IMR-90 (cell line): ENCODE data around the gene MALL. TPM values are rescaled to one million over a fixed set of nuclear protein-coding genes. Genes with fewer than 3 reads are reported as not detected.
"Not testable (repeated sequence)": the region's sequence is repeated elsewhere in the genome, so short reads cannot be mapped to it uniquely, and the experiment has no call there.

Experiments
- ATAC-seq: fragments of 200-7000 bp; cut with Tn5 transposase; 2 replicates; pipeline ENCODE4 v1.9.1; 2020; ENCODE audit warnings: low read depth, mild to moderate bottlenecking, moderate library complexity
- BruUV-seq: library from RNA; stranded (reverse); fragments of 400-500 nt; replicated peaks from 2 replicates; lab custom pipeline; 2021; lab: Mats Ljungman, UMichigan
- CTCF ChIA-PET: fragments of 300-600 bp; formaldehyde crosslinking; extraction: SDS; loops from one replicate; lab custom pipeline; 2021; ENCODE audit warnings: antibody characterized with exemption; lab: Yijun Ruan, JAX
- POLR2A ChIA-PET: fragments of 300-600 bp; sonication (Branson Sonifier 250); formaldehyde crosslinking; loops from one replicate; lab custom pipeline; 2022; ENCODE audit warnings: antibody characterized with exemption; ENCODE audit not compliant: unreplicated experiment; lab: Charles Lee
- DNase-seq: peaks from one replicate; pipeline ENCODE4 v3.0.0; 2013
- H2AFZ ChIP-seq: replicated peaks from 2 replicates; pipeline ENCODE3; 2013; ENCODE audit warnings: low read length, mild to moderate bottlenecking; ENCODE audit not compliant: poor library complexity
- H2AK5ac ChIP-seq: 2 replicates; pipeline ENCODE4 v1.6.1; 2013; ENCODE audit warnings: low read depth, low read length, inconsistent platforms
- H2AK9ac ChIP-seq: replicated peaks from 2 replicates; pipeline ENCODE3; 2013; ENCODE audit warnings: mild to moderate bottlenecking, low read depth, low read length, moderate library complexity; ENCODE audit not compliant: poor library complexity
- H2BK120ac ChIP-seq: 2 replicates; pipeline ENCODE4 v1.6.1; 2013; ENCODE audit warnings: low read depth, low read length, inconsistent platforms
- H2BK15ac ChIP-seq: 3 replicates; pipeline ENCODE4 v1.6.1; 2013; ENCODE audit warnings: low read depth, low read length, inconsistent platforms
- H2BK20ac ChIP-seq: 2 replicates; pipeline ENCODE4 v1.6.1; 2013; ENCODE audit warnings: low read depth, mild to moderate bottlenecking, inconsistent platforms, low read length, moderate library complexity
- H2BK5ac ChIP-seq: 2 replicates; pipeline ENCODE4 v1.6.1; 2013; ENCODE audit warnings: mild to moderate bottlenecking, low read depth, low read length, inconsistent platforms; ENCODE audit not compliant: poor library complexity, severe bottlenecking
- H3K14ac ChIP-seq: replicated peaks from 2 replicates; pipeline ENCODE4 v1.6.1; 2013; ENCODE audit warnings: low read depth, low read length, inconsistent platforms
- H3K18ac ChIP-seq: 2 replicates; pipeline ENCODE4 v1.6.1; 2013; ENCODE audit warnings: low read depth, low read length, control low read depth
- H3K23ac ChIP-seq: 2 replicates; pipeline ENCODE4 v1.6.1; 2013; ENCODE audit warnings: low read depth, low read length, inconsistent platforms
- H3K27ac ChIP-seq: 2 replicates; pipeline ENCODE4 v1.5.1; 2013; ENCODE audit warnings: mild to moderate bottlenecking, control low read depth, low read length; ENCODE audit not compliant: insufficient read depth
- H3K27me3 ChIP-seq: 2 replicates; pipeline ENCODE4 v1.6.1; 2013; ENCODE audit warnings: low read length; ENCODE audit not compliant: control insufficient read depth, insufficient read depth
- H3K36me3 ChIP-seq: 2 replicates; pipeline ENCODE4 v1.6.1; 2013; ENCODE audit warnings: low read length, mixed read lengths; ENCODE audit not compliant: control insufficient read depth, insufficient read depth
- H3K4ac ChIP-seq: 2 replicates; pipeline ENCODE4 v1.6.1; 2013; ENCODE audit warnings: low read depth, low read length, inconsistent platforms
- H3K4me1 ChIP-seq: 2 replicates; pipeline ENCODE4 v1.6.1; 2013; ENCODE audit warnings: low read length, mixed read lengths; ENCODE audit not compliant: control insufficient read depth, insufficient read depth
- H3K4me2 ChIP-seq: 2 replicates; pipeline ENCODE4 v1.6.1; 2013; ENCODE audit warnings: low read depth, mild to moderate bottlenecking, control low read depth, low read length, moderate library complexity
- H3K4me3 ChIP-seq: 2 replicates; pipeline ENCODE4 v1.5.1; 2013; ENCODE audit warnings: low read depth, mild to moderate bottlenecking, control low read depth, low read length, moderate library complexity; ENCODE audit not compliant: insufficient read depth
- H3K56ac ChIP-seq: 2 replicates; pipeline ENCODE4 v1.6.1; 2013; ENCODE audit warnings: low read length, inconsistent platforms; ENCODE audit not compliant: insufficient read depth; ENCODE audit errors: extremely low read depth
- H3K79me1 ChIP-seq, 2 experiments: 2 replicates each; pipeline ENCODE4 v1.6.1; 2013; ENCODE audit warnings: low read length in 2 of 2, inconsistent platforms in 1 of 2, low read depth in 1 of 2
- H3K9ac ChIP-seq: 2 replicates; pipeline ENCODE4 v1.6.1; 2013; ENCODE audit warnings: low read depth, low read length, control low read depth
- H3K9me1 ChIP-seq: 2 replicates; pipeline ENCODE4 v1.6.1; 2013; ENCODE audit warnings: low read length, inconsistent platforms; ENCODE audit not compliant: insufficient read depth
- H3K9me3 ChIP-seq: 2 replicates; pipeline ENCODE4 v1.6.1; 2013; ENCODE audit warnings: low read length; ENCODE audit not compliant: control insufficient read depth, insufficient read depth
- H4K20me1 ChIP-seq: 2 replicates; pipeline ENCODE4 v1.6.1; 2013; ENCODE audit warnings: low read length, inconsistent platforms; ENCODE audit not compliant: insufficient read depth
- H4K5ac ChIP-seq: 2 replicates; pipeline ENCODE4 v1.6.1; 2013; ENCODE audit warnings: mild to moderate bottlenecking, low read depth, low read length, control low read depth
- H4K8ac ChIP-seq, 2 experiments: 2 replicates each; pipeline ENCODE4 v1.6.1; 2013; ENCODE audit warnings: low read depth in 2 of 2, low read length in 2 of 2, control low read depth in 1 of 2, inconsistent platforms in 1 of 2
- H4K91ac ChIP-seq: 2 replicates; pipeline ENCODE4 v1.6.1; 2013; ENCODE audit warnings: low read depth, low read length, inconsistent platforms; ENCODE audit not compliant: insufficient read depth
- POLR2A ChIP-seq: IDR thresholded peaks from 2 replicates; pipeline ENCODE4 v1.6.1; 2012; ENCODE audit warnings: mild to moderate bottlenecking, low read depth, low read length
- RAD21 ChIP-seq: IDR thresholded peaks from 2 replicates; pipeline ENCODE4 v1.6.1; 2012; ENCODE audit warnings: low read length, improper control_type of control experiment
- SMC3 ChIP-seq: fragments of 150-350 bp; IDR thresholded peaks from 2 replicates; pipeline ENCODE4 v1.6.1; 2016; ENCODE audit warnings: low read depth, mild to moderate bottlenecking, antibody characterized with exemption, low read length, moderate library complexity
- WGBS, 2 experiments: methylation state at CpG; one replicate each; pipeline versions ENCODE4 v1.1.5 to v1.1.7; 2013; ENCODE audit warnings: missing lambda C conversion rate in 2 of 2; ENCODE audit not compliant: insufficient read length in 1 of 2; ENCODE audit errors: extremely low coverage in 2 of 2; 5-methylcytosine and 5-hydroxymethylcytosine counted together
- dilution Hi-C: fragments of 300-500 bp; cut with HindIII; formaldehyde crosslinking; loops from one replicate; pipeline ENCODE4 v1.14.3; 2018; ENCODE audit warnings: low sequenced_read_pairs; ENCODE audit not compliant: unreplicated experiment
- in situ Hi-C: fragments of 300-500 bp; cut with MboI; formaldehyde crosslinking; loops from 3 replicates; pipeline ENCODE4 v1.14.3; 2019; ENCODE audit warnings: low sequenced_read_pairs, inconsistent platforms, mixed read lengths
- intact Hi-C: fragments of 100-400 bp; cut with micrococcal nuclease; formaldehyde crosslinking; loops from 2 replicates; pipeline ENCODE4 v1.10.0; 2022
- polyA plus RNA-seq, 3 experiments: library from polyadenylated mRNA; depleted of rRNA; stranded (reverse); fragments of >200 nt; gene quantifications; 2 replicates each; pipeline ENCODE4 v1.2.3, GENCODE V29; 2012; ENCODE audit warnings: low replicate concordance in 1 of 3
- total RNA-seq: library from RNA; depleted of rRNA; stranded (reverse); fragments of >200 nt; gene quantifications from 2 replicates; pipeline ENCODE4 v1.2.3, GENCODE V29; 2012
- TF ChIP-seq, protein P1 (sequence below): conservative IDR thresholded peaks from 2 replicates; pipeline ENCODE4 v1.5.1; 2012; ENCODE audit warnings: mild to moderate bottlenecking, low read depth, low read length, improper control_type of control experiment

MALL gene
- total and polyA plus RNA-seq, 2 of the 4 experiments (the other 2 are of a cell fraction): 1.6 TPM

DNA sequence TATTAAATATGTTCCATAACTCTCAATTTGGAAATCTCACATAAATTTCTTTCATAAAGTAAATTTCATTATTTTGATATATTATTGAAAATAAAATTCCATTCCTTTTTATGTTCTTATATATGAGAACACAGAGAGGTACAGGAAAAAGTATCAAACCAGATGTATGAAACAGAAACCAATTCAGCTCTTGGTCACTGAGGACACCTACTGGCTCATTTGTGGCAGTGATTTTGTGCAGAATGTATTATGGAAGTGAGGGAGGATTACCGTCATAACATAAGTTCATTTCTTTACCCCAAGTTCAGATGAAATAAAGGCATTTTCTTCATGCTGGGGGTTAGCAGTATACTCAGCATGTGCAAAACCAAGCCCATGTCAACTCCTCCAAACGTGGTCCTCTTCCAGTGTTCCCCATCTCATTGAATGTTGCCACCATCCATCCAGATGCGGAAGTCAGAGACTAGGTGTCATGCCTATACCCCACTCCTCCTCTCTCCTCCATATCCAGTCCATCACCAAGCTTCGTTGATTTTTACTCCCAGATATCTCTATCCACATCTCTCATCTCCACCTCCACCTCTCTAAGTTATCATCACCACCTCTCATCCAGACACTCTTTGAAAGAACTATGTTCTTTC is 41.7 kb upstream of the MALL start:
- no peak overlapping the region for H2BK120ac ChIP-seq
- 39% methylated on average over 3 of the region's 4 CpGs; no CpG with 5 or more reads in 1 of the 2 experiments for WGBS, 2 experiments
- H2BK15ac ChIP-seq: no peak overlapping the region
- H3K4me2 ChIP-seq: no peak overlapping the region
- no peak overlapping the region for H3K23ac ChIP-seq
- no peak overlapping the region for H3K14ac ChIP-seq
- H3K56ac ChIP-seq: no peak overlapping the region
- dilution Hi-C loops (no loop called here), in situ Hi-C loops (no loop called here), intact Hi-C loops (no loop called here)
- peak overlapping the region; percentile 84 for H2AFZ ChIP-seq
- peaks cover 3% of the 10 kb centered on the region for H3K9me3 ChIP-seq
- no TSS peak for BruUV-seq
- H2AK9ac ChIP-seq: no peak overlapping the region
- no peaks in the 10 kb centered on the region for H3K36me3 ChIP-seq
- H4K5ac ChIP-seq: no peak overlapping the region
- no peak overlapping the region for H2BK5ac ChIP-seq
- no peak overlapping the region for H3K4ac ChIP-seq
- H3K27ac ChIP-seq: no peak overlapping the region
- H4K8ac ChIP-seq: no peak overlapping the region
- no peaks in the 10 kb centered on the region for H3K79me1 ChIP-seq
- H4K91ac ChIP-seq: no peak overlapping the region
- POLR2A ChIA-PET: interaction anchor here (0.6 kb wide), 1 partner anchor 15 kb away, joined by 3 read pairs; no protein-coding TSS in a partner anchor
- H3K4me3 ChIP-seq: no peak overlapping the region
- TF ChIP-seq RAD21: peak; percentile 92
- no peak for TF ChIP-seq POLR2A
- TF ChIP-seq SMC3: peak; percentile 76
- TF ChIP-seq, protein P1, sequence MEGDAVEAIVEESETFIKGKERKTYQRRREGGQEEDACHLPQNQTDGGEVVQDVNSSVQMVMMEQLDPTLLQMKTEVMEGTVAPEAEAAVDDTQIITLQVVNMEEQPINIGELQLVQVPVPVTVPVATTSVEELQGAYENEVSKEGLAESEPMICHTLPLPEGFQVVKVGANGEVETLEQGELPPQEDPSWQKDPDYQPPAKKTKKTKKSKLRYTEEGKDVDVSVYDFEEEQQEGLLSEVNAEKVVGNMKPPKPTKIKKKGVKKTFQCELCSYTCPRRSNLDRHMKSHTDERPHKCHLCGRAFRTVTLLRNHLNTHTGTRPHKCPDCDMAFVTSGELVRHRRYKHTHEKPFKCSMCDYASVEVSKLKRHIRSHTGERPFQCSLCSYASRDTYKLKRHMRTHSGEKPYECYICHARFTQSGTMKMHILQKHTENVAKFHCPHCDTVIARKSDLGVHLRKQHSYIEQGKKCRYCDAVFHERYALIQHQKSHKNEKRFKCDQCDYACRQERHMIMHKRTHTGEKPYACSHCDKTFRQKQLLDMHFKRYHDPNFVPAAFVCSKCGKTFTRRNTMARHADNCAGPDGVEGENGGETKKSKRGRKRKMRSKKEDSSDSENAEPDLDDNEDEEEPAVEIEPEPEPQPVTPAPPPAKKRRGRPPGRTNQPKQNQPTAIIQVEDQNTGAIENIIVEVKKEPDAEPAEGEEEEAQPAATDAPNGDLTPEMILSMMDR: peak; percentile 91
- H3K9ac ChIP-seq: peak overlapping the region; percentile 24; the same call in 1 of the 2 replicates
- no peaks in the 10 kb centered on the region for H3K27me3 ChIP-seq
- CTCF ChIA-PET: interaction anchor here (0.6 to 0.9 kb wide), 3 partner anchors 10 to 21 kb away, joined by 3 to 4 read pairs (median 3); no protein-coding TSS in a partner anchor
- DNase-seq: peak; percentile 77
- H2BK20ac ChIP-seq: no peak overlapping the region; the same call in 1 of the 2 replicates
- peak; percentile 94 for ATAC-seq
- H4K20me1 ChIP-seq: no peaks in the 10 kb centered on the region
- H2AK5ac ChIP-seq: no peak overlapping the region
- H3K9me1 ChIP-seq: no peaks in the 10 kb centered on the region
- H3K4me1 ChIP-seq: no peaks in the 10 kb centered on the region
- no peak overlapping the region for H3K18ac ChIP-seq

DNA sequence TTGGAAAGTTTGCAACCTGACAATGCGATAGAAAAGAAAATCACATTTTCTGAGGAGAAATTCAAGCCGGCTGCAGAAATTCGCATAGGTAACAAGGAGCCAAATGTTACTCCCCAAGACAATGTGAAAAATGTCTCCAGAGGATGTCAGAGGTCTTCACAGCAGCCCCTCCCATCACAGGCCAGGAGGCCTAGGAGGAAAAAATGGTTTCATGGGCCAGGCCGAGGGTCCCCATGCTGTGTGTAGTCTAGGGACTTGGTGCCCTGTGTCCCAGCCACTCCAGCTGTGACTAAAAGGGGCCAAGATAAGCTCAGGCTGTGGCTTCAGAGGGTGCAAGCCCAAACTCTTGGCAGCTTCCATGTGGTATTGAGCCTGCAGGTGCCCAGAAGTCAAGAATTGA is 39.2 kb upstream of the MALL start:
- H3K18ac ChIP-seq, ATAC-seq, H4K8ac ChIP-seq, H3K9me1 ChIP-seq, H3K14ac ChIP-seq, H3K79me1 ChIP-seq, H2BK15ac ChIP-seq, H3K4me2 ChIP-seq, dilution Hi-C loops, H3K56ac ChIP-seq, in situ Hi-C loops, H4K5ac ChIP-seq, H2AFZ ChIP-seq, H4K91ac ChIP-seq, H3K27ac ChIP-seq, DNase-seq, H2BK5ac ChIP-seq, H3K36me3 ChIP-seq, H3K23ac ChIP-seq, POLR2A ChIA-PET, BruUV-seq, H2AK5ac ChIP-seq, H3K27me3 ChIP-seq, H4K20me1 ChIP-seq, H2AK9ac ChIP-seq, H2BK120ac ChIP-seq, H3K4ac ChIP-seq, H3K4me3 ChIP-seq, H2BK20ac ChIP-seq, H3K9ac ChIP-seq, CTCF ChIA-PET, H3K4me1 ChIP-seq, H3K9me3 ChIP-seq: not testable (repeated sequence)
- intact Hi-C loops: loop anchor here (5.0 kb wide), 1 partner anchor 38 kb away; the partner anchor contains the start of gene MALL
- WGBS, 2 experiments: 100% methylated on average over 3 of the region's 4 CpGs; no CpG with 5 or more reads in 1 of the 2 experiments
